Measurements from ENCODE around the gene RAPH1.

GRCh38 chr2:203534621-203535077 is 452 bp downstream of the RAPH1 start:
- TF ChIP-seq CTCF (conservative IDR thresholded peaks at IDR 0.05) = no peak
- no peak for TF ChIP-seq ZFX (IDR thresholded peaks at IDR 0.05)

Data from C4-2B (cell line).